GM12801 (cell line): ENCODE results near the gene HOXA7.

Source experiments
- TF ChIP-seq, protein P1 (sequence below): IDR thresholded peaks from one replicate; pipeline ENCODE4 v1.5.1; 2011; ENCODE audit warnings: control low read depth; ENCODE audit not compliant: insufficient read length; ENCODE audit errors: extremely low read depth

Gene HOXA7

DNA sequence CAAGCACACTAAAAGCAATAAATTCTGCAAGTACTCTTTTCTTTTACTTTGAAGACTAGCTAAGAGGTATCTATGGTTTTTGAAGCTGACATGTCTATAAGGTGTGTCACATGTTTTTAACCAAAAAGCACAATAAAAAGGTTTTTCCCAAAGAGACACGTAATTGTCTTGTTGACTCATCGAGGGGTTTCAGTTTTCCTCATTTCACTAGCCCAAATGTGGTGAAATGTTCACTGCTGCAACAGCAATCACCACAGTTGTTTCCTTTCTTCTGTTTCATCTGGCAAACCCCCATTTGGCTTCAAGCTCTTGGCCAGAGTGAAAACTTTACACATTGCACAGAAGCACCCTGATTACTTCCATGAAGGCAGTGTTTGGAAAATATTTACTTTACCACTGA is 22.1 kb downstream of the HOXA7 start:
- TF ChIP-seq, protein P1, sequence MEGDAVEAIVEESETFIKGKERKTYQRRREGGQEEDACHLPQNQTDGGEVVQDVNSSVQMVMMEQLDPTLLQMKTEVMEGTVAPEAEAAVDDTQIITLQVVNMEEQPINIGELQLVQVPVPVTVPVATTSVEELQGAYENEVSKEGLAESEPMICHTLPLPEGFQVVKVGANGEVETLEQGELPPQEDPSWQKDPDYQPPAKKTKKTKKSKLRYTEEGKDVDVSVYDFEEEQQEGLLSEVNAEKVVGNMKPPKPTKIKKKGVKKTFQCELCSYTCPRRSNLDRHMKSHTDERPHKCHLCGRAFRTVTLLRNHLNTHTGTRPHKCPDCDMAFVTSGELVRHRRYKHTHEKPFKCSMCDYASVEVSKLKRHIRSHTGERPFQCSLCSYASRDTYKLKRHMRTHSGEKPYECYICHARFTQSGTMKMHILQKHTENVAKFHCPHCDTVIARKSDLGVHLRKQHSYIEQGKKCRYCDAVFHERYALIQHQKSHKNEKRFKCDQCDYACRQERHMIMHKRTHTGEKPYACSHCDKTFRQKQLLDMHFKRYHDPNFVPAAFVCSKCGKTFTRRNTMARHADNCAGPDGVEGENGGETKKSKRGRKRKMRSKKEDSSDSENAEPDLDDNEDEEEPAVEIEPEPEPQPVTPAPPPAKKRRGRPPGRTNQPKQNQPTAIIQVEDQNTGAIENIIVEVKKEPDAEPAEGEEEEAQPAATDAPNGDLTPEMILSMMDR, result no peak

DNA sequence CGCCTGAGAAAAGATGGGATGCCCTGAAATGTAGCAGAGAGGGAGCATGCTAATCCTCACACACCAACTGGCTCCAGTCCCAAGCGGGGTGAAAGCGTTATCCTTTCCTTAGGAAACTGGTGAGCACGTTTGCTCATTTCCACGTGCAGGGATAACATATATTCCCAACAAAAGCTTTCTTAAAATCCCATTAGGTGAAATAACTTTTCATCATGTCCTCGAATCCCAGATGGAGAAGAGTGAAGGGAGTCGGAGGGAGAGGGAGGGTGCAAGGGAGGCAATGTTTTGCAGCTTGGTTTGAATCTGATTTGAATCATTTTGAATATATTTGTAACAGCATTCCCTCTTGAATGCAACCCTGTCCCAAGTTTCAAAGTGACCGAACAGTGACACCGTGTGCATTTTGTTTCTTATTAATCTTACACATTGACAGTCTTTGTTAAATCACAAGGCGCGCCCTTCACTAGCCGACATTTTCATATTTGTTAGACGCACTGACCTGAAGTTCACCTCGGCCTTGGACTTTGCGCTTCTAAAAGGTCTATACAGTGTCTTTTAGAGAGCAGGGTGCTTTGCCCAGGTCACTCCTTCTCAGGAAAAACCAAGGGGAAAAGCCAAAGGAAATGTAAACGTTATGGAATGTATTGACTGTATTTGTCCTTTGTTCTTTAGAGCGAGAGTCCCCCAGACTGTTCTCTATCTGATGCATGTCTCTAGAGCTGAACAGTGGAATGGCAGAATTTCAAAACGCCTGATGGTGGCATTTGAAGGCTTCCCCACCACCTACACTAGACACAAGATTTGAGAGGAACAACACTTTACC is 22.9 kb downstream of the HOXA7 start:
- TF ChIP-seq, protein P1, result no peak

DNA sequence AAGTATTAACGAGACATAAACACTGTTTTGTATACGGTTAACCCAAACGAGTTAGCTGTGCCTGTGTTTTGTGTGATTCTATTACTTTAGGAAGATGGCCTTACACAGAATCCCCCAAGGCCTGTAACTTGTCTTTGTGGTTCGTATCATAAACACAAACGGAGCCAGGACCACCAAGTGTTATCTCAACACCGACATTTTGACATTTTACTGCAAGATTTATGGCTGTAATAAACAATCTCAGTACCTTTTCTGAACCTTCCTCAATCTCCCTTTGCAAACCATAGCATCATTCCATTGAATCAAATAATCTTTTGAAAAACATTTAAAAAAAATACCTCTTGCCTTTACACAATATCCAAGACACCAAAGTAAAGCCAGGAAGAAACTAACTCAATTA is 23.5 kb downstream of the HOXA7 start:
- TF ChIP-seq, protein P1, result no peak

DNA sequence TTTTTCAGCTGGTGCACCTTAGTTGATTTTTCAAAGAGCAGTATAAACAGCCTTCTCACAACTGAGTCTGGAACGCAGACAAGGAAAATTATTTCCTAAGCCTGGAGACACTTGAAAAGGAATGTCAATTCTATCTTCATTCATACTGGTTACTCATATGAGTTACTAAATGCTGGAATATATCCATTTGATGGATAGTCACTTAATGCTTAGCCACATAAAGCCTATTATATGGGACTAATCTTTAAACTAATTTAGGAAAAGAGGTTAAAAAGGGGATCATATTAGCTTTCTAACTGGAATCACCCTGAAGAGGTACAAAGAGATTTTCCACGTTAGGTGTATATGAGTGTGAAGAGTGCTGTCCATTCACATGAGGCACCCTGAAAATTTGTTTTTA is 24.3 kb downstream of the HOXA7 start:
- TF ChIP-seq, protein P1, result no peak

DNA sequence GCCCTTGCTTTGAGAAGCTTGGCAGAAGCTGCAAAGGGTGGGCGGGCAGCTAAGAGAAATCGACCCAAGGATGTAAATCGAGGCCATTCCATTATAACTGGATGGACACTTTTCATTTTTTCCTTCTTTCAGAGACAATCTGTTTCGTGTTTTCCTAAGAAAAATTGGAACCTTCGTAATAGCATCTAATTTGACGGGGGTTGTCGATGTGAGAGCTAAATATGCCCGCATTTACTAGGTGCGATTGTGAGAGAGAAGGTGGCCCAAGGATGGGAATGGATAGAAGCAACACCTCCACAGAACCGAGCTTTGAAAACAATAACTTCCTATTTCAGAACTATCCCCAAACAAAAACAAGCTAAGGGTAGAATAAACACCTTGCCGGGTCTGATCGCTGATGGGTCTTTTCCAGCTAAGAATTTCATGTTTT is 25.1 kb downstream of the HOXA7 start:
- TF ChIP-seq, protein P1, result no peak

DNA sequence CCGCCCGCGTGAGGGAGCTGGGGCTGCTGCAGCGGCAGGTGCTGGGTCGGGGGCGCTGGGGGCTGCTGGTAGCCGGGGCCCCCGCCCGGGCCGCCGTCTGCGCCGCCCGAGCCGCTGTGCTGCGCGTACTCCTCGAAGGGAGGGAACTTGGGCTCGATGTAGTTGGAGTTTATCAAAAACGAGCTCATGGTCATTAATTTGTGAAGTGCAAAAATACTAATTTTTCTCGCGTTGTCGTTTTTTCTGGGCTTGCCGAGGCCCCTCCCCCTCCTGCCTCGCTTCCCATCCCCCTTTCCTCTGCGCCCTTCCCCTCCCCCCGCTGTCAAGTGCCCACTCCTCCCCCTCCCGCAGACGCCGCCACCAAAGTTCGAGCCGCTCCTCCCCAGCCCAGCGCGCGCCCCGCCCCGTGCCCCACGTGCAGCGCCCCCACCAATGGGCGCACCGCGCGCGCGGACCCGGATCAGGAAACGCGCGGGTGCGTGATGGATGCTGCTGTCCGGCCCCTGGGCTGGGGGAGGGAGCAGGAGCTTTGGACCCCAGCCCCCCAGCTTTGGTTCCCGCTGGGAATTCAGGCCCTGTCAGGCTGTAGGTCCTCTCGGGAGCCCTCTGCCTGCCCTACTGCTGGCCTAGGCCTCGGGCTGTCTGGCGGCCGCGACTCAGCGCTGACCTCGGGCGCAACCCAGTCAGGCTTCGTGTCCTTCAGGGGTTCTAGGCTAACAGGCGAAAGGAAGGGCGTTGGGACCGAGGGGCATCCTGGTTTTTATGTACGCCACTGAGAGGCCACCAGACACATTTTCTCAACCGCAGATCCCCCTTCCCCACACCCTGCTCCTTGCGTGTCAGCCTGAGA is 25.7 kb downstream of the HOXA7 start, which contains the start of gene HOXA4:
Gene HOXA4 (minus strand): TSS at position 218 of the 850 bp plus-strand sequence. CDS start 24 bp downstream, at position 194.
- TF ChIP-seq, protein P1, result no peak
